Loucy (cell line): Measurements from ENCODE around the gene HOXB4.

ENCODE experiments used
- H2AFZ ChIP-seq: fragments of 200-600 bp; sonication (generic); 2 replicates; pipeline ENCODE4 v1.6.0; 2016; ENCODE audit warnings: antibody characterized with exemption, mild to moderate bottlenecking, low read length, moderate library complexity
- H3F3A ChIP-seq: fragments of 200-600 bp; 2 replicates; pipeline ENCODE4 v1.6.0; 2016; ENCODE audit warnings: antibody characterized with exemption, low read depth, mild to moderate bottlenecking
- H3K27me3 ChIP-seq: fragments of 200-600 bp; sonication (generic); 2 replicates; pipeline ENCODE4 v1.6.1; 2014; ENCODE audit warnings: low read length, mild to moderate bottlenecking; ENCODE audit not compliant: insufficient read depth, poor library complexity, severe bottlenecking
- H3K36me3 ChIP-seq: fragments of 200-600 bp; sonication (generic); 2 replicates; pipeline ENCODE4 v1.6.1; 2016; ENCODE audit warnings: low read length; ENCODE audit not compliant: insufficient read depth
- H3K4me1 ChIP-seq: fragments of 200-600 bp; sonication (generic); 2 replicates; pipeline ENCODE4 v1.5.1; 2014; ENCODE audit warnings: low read length, mild to moderate bottlenecking; ENCODE audit not compliant: insufficient read depth, poor library complexity, severe bottlenecking
- H3K4me2 ChIP-seq: fragments of 200-600 bp; sonication (generic); 2 replicates; pipeline ENCODE4 v1.6.0; 2014; ENCODE audit warnings: antibody characterized with exemption, low read length, low read depth, mild to moderate bottlenecking; ENCODE audit not compliant: poor library complexity, severe bottlenecking
- H3K4me3 ChIP-seq: fragments of 200-600 bp; sonication (generic); 2 replicates; pipeline ENCODE4 v1.5.1; 2014; ENCODE audit warnings: low read length, mild to moderate bottlenecking, mixed read lengths; ENCODE audit not compliant: poor library complexity, severe bottlenecking
- H3K79me2 ChIP-seq: fragments of 200-600 bp; sonication (generic); 2 replicates; pipeline ENCODE4 v1.6.1; 2014; ENCODE audit warnings: low read length; ENCODE audit not compliant: insufficient read depth
- H3K9ac ChIP-seq: fragments of 200-600 bp; sonication (generic); 2 replicates; pipeline ENCODE4 v1.6.0; 2014; ENCODE audit warnings: mild to moderate bottlenecking, low read depth, low read length, moderate library complexity; ENCODE audit not compliant: poor library complexity, severe bottlenecking
- H3K9me2 ChIP-seq: fragments of 200-600 bp; sonication (generic); replicated peaks from 2 replicates; pipeline ENCODE4 v1.6.1; 2016; ENCODE audit warnings: low read depth, low read length, mixed read lengths
- H3K9me3 ChIP-seq: fragments of 200-600 bp; sonication (generic); 2 replicates; pipeline ENCODE4 v1.6.1; 2014; ENCODE audit warnings: mild to moderate bottlenecking, antibody characterized with exemption, low read length, low read depth; ENCODE audit not compliant: insufficient read depth
- H4K20me1 ChIP-seq: fragments of 200-600 bp; sonication (generic); 2 replicates; pipeline ENCODE4 v1.6.0; 2014; ENCODE audit warnings: antibody characterized with exemption, low read length, mild to moderate bottlenecking; ENCODE audit not compliant: insufficient read depth, poor library complexity, severe bottlenecking
- CTCF ChIP-seq: fragments of 200-600 bp; sonication (generic); conservative IDR thresholded peaks from 2 replicates; pipeline ENCODE4 v1.5.1; 2014; ENCODE audit warnings: mild to moderate bottlenecking, antibody characterized with exemption, low read length
- EZH2phosphoT487 ChIP-seq: fragments of 200-600 bp; IDR thresholded peaks from 2 replicates; pipeline ENCODE4 v1.6.1; 2018; ENCODE audit warnings: antibody characterized with exemption, mild to moderate bottlenecking, moderate library complexity, borderline replicate concordance

HOXB4 gene

GRCh38 chr17:48564188-48565021 lies 13.7 kb downstream of the HOXB4 start:
- Histone ChIP-seq H3K27me3 (no peaks in the 10 kb centered on the region), H3K9ac (peak overlapping the region; percentile 95), H3K4me2 (peak overlapping the region; percentile 98), H3K36me3 (peaks cover 78% of the 10 kb centered on the region), H3K9me3 (no peaks in the 10 kb centered on the region), H3K4me1 (peaks cover 89% of the 10 kb centered on the region), H3K79me2 (peaks cover 100% of the 10 kb centered on the region), H4K20me1 (peaks cover 87% of the 10 kb centered on the region), H3F3A (peaks cover 11% of the 10 kb centered on the region), H3K9me2 (no peaks in the 10 kb centered on the region), H3K4me3 (peak overlapping the region; percentile 89), H2AFZ (no peak overlapping the region)
- no peak for TF ChIP-seq EZH2phosphoT487
- no peak for TF ChIP-seq CTCF

DNA sequence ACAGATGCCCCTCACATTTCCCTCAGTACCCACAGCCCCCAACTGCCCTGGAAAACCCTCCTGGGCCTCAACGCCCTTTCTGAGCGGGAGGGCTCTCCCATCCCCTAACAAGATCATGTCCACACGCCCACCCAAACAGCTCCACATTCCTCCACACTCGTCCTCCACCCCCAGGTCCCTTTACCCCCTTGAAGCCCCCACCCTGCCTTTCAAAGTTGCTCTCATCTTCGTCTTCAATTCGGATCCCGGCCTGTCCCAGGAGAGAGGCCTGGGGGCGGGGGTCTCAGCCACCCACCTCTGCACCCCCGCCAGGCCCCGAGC lies 14.3 kb downstream of the HOXB4 start:
- Histone ChIP-seq H3K4me1 (peaks cover 89% of the 10 kb centered on the region), H4K20me1 (peaks cover 89% of the 10 kb centered on the region), H3F3A (peaks cover 11% of the 10 kb centered on the region), H3K4me2 (peak overlapping the region; percentile 82), H3K9me2 (no peaks in the 10 kb centered on the region), H3K9me3 (no peaks in the 10 kb centered on the region), H3K36me3 (peaks cover 80% of the 10 kb centered on the region), H3K4me3 (peak overlapping the region; percentile 89), H2AFZ (no peak overlapping the region), H3K9ac (peak overlapping the region; percentile 78), H3K79me2 (peaks cover 100% of the 10 kb centered on the region), H3K27me3 (no peaks in the 10 kb centered on the region)
- TF ChIP-seq EZH2phosphoT487, result no peak
- no peak for TF ChIP-seq CTCF

GRCh38 chr17:48563385-48563838 lies 14.7 kb downstream of the HOXB4 start:
- TF ChIP-seq CTCF, result no peak
- Histone ChIP-seq H3F3A (peaks cover 11% of the 10 kb centered on the region), H3K4me3 (peak overlapping the region; percentile 89), H4K20me1 (peaks cover 89% of the 10 kb centered on the region), H3K27me3 (no peaks in the 10 kb centered on the region), H3K9me3 (no peaks in the 10 kb centered on the region), H3K4me2 (peak overlapping the region; percentile 82), H3K79me2 (peaks cover 100% of the 10 kb centered on the region), H3K36me3 (peaks cover 80% of the 10 kb centered on the region), H3K4me1 (peaks cover 89% of the 10 kb centered on the region), H3K9me2 (no peaks in the 10 kb centered on the region), H3K9ac (peak overlapping the region; percentile 78), H2AFZ (no peak overlapping the region)
